ENCODE measurements around the gene UBE2V1. TPM values are rescaled to one million over a fixed set of nuclear protein-coding genes. Genes with fewer than 3 reads are reported as not detected.

UBE2V1 gene
- total RNA-seq, 1 experiment from 2014 or later, result 65.1 TPM

- no peak for DNase-seq
- Histone ChIP-seq H3K36me3 (replicated peaks; ENCODE audit: control insufficient read depth, insufficient read depth, low read length) (no peaks in the 10 kb centered on the region), H3K4me3 (ENCODE audit: insufficient read depth, low read depth, low read length) (no peak overlapping the region), H3K27me3 (ENCODE audit: control insufficient read depth, insufficient read depth, low read length) (no peaks in the 10 kb centered on the region)
These were observed 64.4 kb downstream of the UBE2V1 start for GRCh38 chr20:50048420-50049166.

DNA sequence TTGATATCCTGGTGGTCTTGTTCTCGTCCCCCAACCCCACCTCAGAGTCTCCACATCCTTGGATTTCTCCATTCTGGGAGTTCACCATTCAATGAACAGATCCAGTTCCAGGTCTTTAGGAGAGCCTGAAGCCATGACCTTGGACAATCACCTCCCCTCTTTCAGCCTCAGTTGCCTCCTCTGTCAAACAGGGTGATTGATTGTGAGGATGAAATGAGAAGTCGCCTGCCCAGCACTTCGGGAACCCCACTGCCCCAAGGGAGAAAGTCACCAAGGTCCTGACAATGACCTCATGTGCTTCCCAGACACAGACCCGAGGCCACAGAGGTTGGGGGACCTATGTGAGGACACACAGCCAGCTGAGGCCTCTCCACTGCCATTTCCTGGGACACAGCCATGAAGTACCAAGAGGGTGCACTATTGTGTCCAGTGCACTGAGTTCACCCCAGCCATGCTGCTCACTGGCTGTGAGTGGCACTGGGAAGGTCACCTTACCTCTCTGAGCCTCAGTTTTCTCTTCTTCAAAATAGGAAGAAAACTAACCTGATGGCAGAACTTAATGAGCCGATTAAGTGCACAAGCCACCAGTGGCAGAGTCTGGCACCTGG lies 68.5 kb downstream of the UBE2V1 start:
- H3K4me3 ChIP-seq (ENCODE audit: insufficient read depth, low read depth, low read length), result no peak overlapping the region
- DNase-seq, result no peak
- H3K27me3 ChIP-seq (ENCODE audit: control insufficient read depth, insufficient read depth, low read length), result no peaks in the 10 kb centered on the region
- H3K36me3 ChIP-seq (replicated peaks; ENCODE audit: control insufficient read depth, insufficient read depth, low read length), result no peaks in the 10 kb centered on the region

GRCh38 chr20:50043573-50044352 lies 69.2 kb downstream of the UBE2V1 start:
- Histone ChIP-seq H3K4me3 (ENCODE audit: insufficient read depth, low read depth, low read length) (no peak overlapping the region), H3K36me3 (replicated peaks; ENCODE audit: control insufficient read depth, insufficient read depth, low read length) (no peaks in the 10 kb centered on the region), H3K27me3 (ENCODE audit: control insufficient read depth, insufficient read depth, low read length) (no peaks in the 10 kb centered on the region)
- DNase-seq, result no peak

- no peak for DNase-seq
- Histone ChIP-seq H3K36me3 (replicated peaks; ENCODE audit: control insufficient read depth, insufficient read depth, low read length) (no peaks in the 10 kb centered on the region), H3K27me3 (ENCODE audit: control insufficient read depth, insufficient read depth, low read length) (no peaks in the 10 kb centered on the region), H3K4me3 (ENCODE audit: insufficient read depth, low read depth, low read length) (no peak overlapping the region)
These were observed 70.3 kb downstream of the UBE2V1 start for GRCh38 chr20:50042370-50043313.

DNA sequence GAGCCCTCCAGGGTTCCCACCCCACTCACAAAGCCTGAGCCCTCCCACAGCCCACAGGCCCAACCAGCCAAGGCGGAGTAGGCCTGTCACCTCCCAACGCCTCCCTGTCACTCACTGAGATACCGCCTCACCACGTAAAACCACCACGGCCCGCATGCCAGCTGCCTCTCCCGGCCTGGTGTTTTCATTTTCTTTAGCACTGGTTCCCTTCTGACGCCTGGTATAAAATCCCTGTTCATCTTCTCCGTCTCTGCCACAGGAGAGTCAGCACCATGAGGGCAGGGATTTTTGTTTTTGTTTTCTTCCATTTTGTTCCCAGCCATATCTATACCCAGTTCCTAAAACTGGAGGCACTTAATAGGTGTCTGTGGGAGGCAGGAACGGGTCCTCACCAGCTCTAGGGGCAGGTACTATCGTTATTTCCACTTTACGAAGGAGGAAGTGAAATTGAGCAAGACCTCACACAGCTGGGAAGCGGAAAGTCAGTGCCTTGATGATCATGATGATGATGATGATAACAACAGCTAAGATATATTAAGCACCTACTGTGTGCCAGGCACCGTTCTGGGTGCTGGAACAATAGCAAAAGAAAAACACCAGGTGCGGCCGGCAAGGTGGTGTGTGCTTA lies 71.6 kb downstream of the UBE2V1 start:
- no peak for DNase-seq
- no peaks in the 10 kb centered on the region for H3K36me3 ChIP-seq (replicated peaks; ENCODE audit: control insufficient read depth, insufficient read depth, low read length)
- H3K27me3 ChIP-seq (ENCODE audit: control insufficient read depth, insufficient read depth, low read length), result no peaks in the 10 kb centered on the region
- no peak overlapping the region for H3K4me3 ChIP-seq (ENCODE audit: insufficient read depth, low read depth, low read length)

DNA sequence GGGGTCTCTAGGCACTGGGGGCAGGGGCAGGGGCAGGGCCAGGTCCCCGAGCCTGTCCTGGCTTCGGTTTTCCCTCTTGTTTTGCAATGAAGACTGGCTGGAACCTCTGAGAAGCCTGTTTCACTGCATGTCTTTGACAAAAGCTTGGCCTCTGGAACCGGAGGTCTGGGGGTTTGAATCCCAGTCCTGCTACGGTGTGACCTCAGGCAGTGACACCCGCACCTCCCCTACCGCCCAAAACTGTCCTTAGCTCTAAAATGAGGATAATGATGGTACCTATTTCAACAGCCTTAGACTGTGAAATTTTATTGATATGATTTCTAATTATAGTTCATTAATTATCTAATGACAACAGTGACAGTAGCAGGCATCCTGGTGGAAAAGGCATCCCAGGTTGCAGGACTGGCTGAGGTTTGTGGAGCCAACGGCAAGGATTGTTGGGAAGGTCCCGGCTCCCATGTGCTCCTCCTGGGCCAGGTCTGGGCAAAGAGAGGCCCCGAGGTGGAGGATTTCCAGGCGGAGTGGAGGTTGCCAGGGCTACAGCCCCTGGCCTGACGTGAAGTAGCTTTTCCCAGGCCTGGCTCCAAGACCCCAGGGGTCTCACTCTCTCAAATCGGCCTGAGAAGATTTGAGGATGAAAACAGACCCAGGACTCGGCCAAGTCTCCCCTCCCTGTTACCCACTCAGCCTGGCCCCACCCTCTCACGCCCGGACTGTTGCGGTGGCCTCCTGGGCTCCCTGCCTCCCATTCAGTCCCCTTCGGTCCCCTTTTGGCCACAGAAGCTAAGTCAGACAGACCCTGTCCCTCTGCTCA lies 72.3 kb downstream of the UBE2V1 start:
- Histone ChIP-seq H3K27me3 (ENCODE audit: control insufficient read depth, insufficient read depth, low read length) (no peaks in the 10 kb centered on the region), H3K36me3 (replicated peaks; ENCODE audit: control insufficient read depth, insufficient read depth, low read length) (no peaks in the 10 kb centered on the region), H3K4me3 (ENCODE audit: insufficient read depth, low read depth, low read length) (no peak overlapping the region)
- DNase-seq, result no peak

DNA sequence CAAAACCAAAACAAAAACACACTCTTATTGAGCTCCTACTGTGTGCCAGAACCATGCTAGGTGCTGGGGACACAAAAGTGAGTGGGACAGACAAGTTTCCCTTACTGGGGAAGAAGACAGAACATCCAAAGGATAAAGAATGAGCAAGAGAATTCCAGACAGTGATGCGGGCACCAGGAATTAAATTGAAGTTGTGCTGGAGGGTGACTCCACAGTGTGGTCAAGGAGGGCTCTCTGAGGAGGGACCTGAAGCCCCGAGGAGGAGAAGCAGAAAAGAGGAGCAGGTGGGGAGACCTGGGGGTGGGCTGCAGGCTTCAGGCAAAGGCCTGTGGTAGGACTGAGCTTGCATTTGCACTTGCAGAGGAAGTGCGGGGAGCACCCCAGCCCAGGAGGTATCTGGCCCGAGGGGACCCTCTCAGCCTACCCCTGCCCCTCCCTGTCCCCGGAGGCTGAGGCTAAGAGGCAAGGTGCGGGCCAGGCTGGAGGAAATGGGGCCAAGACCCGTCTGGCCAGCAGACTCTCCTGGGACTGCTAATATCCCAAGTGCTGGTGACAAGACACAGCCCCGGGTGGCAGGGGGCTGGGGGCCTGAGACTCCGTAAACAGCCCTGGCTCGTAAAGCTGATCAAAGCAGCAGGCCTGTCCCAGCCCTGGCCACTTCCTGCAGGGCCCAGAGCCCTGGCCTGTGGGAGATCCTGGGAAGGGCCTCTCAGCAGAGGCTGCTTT lies 73.1 kb downstream of the UBE2V1 start:
- no peaks in the 10 kb centered on the region for H3K27me3 ChIP-seq (ENCODE audit: control insufficient read depth, insufficient read depth, low read length)
- H3K36me3 ChIP-seq (replicated peaks; ENCODE audit: control insufficient read depth, insufficient read depth, low read length), result no peaks in the 10 kb centered on the region
- peak; percentile 70 for DNase-seq
- no peak overlapping the region for H3K4me3 ChIP-seq (ENCODE audit: insufficient read depth, low read depth, low read length)

- Histone ChIP-seq H3K27me3 (ENCODE audit: control insufficient read depth, insufficient read depth, low read length) (no peaks in the 10 kb centered on the region), H3K36me3 (replicated peaks; ENCODE audit: control insufficient read depth, insufficient read depth, low read length) (no peaks in the 10 kb centered on the region), H3K4me3 (ENCODE audit: insufficient read depth, low read depth, low read length) (no peak overlapping the region)
- DNase-seq, result peak; percentile 84
These were observed 74.4 kb downstream of the UBE2V1 start for GRCh38 chr20:50038574-50038991.

GRCh38 chr20:50038169-50038568 lies 74.8 kb downstream of the UBE2V1 start:
- no peak for DNase-seq
- Histone ChIP-seq H3K4me3 (ENCODE audit: insufficient read depth, low read depth, low read length) (no peak overlapping the region), H3K36me3 (replicated peaks; ENCODE audit: control insufficient read depth, insufficient read depth, low read length) (no peaks in the 10 kb centered on the region)

GRCh38 chr20:50037575-50037974 lies 75.4 kb downstream of the UBE2V1 start:
- Histone ChIP-seq H3K36me3 (replicated peaks; ENCODE audit: control insufficient read depth, insufficient read depth, low read length) (no peaks in the 10 kb centered on the region), H3K27me3 (ENCODE audit: control insufficient read depth, insufficient read depth, low read length) (no peaks in the 10 kb centered on the region), H3K4me3 (ENCODE audit: insufficient read depth, low read depth, low read length) (no peak overlapping the region)
- DNase-seq, result no peak

More at GRCh38 chr20:50038169-50038568, 74.8 kb downstream of the UBE2V1 start:
- H3K27me3 ChIP-seq (ENCODE audit: control insufficient read depth, insufficient read depth, low read length), result no peaks in the 10 kb centered on the region

- no peaks in the 10 kb centered on the region for H3K36me3 ChIP-seq (replicated peaks; ENCODE audit: control insufficient read depth, insufficient read depth, low read length)
- H3K4me3 ChIP-seq (ENCODE audit: insufficient read depth, low read depth, low read length), result no peak overlapping the region
- no peak for DNase-seq
- no peaks in the 10 kb centered on the region for H3K27me3 ChIP-seq (ENCODE audit: control insufficient read depth, insufficient read depth, low read length)
These were observed 75.8 kb downstream of the UBE2V1 start for GRCh38 chr20:50037123-50037522.

GRCh38 chr20:50036703-50037102 lies 76.2 kb downstream of the UBE2V1 start:
- Histone ChIP-seq H3K27me3 (ENCODE audit: control insufficient read depth, insufficient read depth, low read length) (no peaks in the 10 kb centered on the region), H3K36me3 (replicated peaks; ENCODE audit: control insufficient read depth, insufficient read depth, low read length) (no peaks in the 10 kb centered on the region), H3K4me3 (ENCODE audit: insufficient read depth, low read depth, low read length) (no peak overlapping the region)
- no peak for DNase-seq
